Measurements from ENCODE around the gene TREML2. TPM values are rescaled to one million over a fixed set of nuclear protein-coding genes. Genes with fewer than 3 reads are reported as not detected.

TREML2 gene
- total and polyA plus RNA-seq, 9 of the 15 experiments (the other 6 are each of a cell fraction or from before 2014, with no cell fraction given): 0.20 to 2.9 (median 1.4) TPM

DNA sequence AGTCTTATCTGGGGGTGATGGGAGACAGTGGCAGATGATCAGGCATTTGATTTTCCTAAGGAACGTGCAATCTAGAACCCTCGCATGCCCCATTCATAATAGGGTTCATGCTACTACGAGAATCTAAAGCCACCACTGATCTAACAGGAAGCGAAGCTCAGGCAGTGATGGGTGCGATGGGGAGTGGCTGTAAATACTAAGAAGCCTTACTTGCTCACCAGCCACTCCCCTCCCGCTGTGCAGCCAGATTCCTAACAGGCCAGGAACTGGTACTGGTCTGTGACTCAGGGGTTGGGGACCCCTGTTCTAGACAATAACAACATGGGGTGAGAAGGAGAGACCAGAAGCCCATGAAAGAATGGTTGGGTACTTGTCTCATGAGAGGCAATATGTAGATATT, 31.7 kb upstream of the TREML2 start:
- Histone ChIP-seq H3K9me1 (ENCODE audit: control insufficient read depth, insufficient read depth, low read length) (no peaks in the 10 kb centered on the region), H3K79me2 (ENCODE audit: control insufficient read depth, insufficient read depth, low read length) (no peaks in the 10 kb centered on the region), H3K4me1 (replicated peaks in 1 of 2; ENCODE audit: control insufficient read depth in 2 of 2, insufficient read depth in 2 of 2, low read length in 2 of 2) (no peaks in the 10 kb centered on the region; a peak in 2 of 5 replicates), H3K27ac (ENCODE audit: extremely low read depth, low read depth, low read length) (no peak overlapping the region), H3K27me3 (ENCODE audit: control insufficient read depth in 2 of 2, insufficient read depth in 2 of 2, low read length in 2 of 2) (peaks cover 3 to 40% of the 10 kb centered on the region in 2 experiments), H3K4me2 (ENCODE audit: insufficient read depth, low read length) (no peak overlapping the region), H3K4me3 (no peak overlapping the region), H3K9ac (ENCODE audit: insufficient read depth in 1 of 2, low read depth in 2 of 2, low read length in 2 of 2) (no peak overlapping the region), H2AFZ (ENCODE audit: low read depth, low read length) (no peak overlapping the region), H3K36me3 (ENCODE audit: control insufficient read depth, insufficient read depth, low read length) (no peaks in the 10 kb centered on the region), H4K20me1 (replicated peaks; ENCODE audit: control insufficient read depth, insufficient read depth, low read length) (no peaks in the 10 kb centered on the region), H3K9me3 (replicated peaks; ENCODE audit: control insufficient read depth, insufficient read depth, low read depth, low read length) (no peaks in the 10 kb centered on the region)
- in situ Hi-C loops (cut with MboI): no loop called here
- no TSS peak for BruUV-seq (replicated peaks)
- FAIRE-seq (no peak), DNase-seq (ENCODE audit: extremely low read depth in 1 of 4, low spot score in 3 of 4) (no peak), ATAC-seq (no peak)
- intact Hi-C loops (cut with micrococcal nuclease): no loop called here
- POLR2A ChIA-PET: interaction anchor here (0.7 kb wide), 1 partner anchor 15 kb away, joined by 3 read pairs; no protein-coding TSS in a partner anchor
- CTCF ChIA-PET (ENCODE audit: low intra/inter-chr PET ratio): no interaction called here
- WGBS (ENCODE audit: insufficient coverage, low coverage, missing lambda C conversion rate): 3% methylated on average over 6 of the region's 6 CpGs
- TF ChIP-seq E4F1 (CRISPR knock-in tag; IDR thresholded peaks at IDR 0.05; ENCODE audit: borderline replicate concordance) (no peak), MBD2 (IDR thresholded peaks at IDR 0.05; ENCODE audit: borderline replicate concordance, low read depth) (no peak), ZBTB7A (IDR thresholded peaks at IDR 0.05; ENCODE audit: borderline replicate concordance, control insufficient read depth, low read depth, low read length) (no peak), ATF2 (CRISPR knock-in tag; IDR thresholded peaks at IDR 0.05) (no peak), ATF7 (IDR thresholded peaks at IDR 0.05) (no peak), GATAD2A (IDR thresholded peaks at IDR 0.05) (no peak), TAF9B (IDR thresholded peaks at IDR 0.05; ENCODE audit: partially characterized antibody) (no peak), NFIC (IDR thresholded peaks at IDR 0.05) (no peak), CAMTA2 (CRISPR knock-in tag; conservative IDR thresholded peaks at IDR 0.05) (no peak), STAT5A (IDR thresholded peaks at IDR 0.05; ENCODE audit: borderline replicate concordance, low read length) (no peak), PTRF (tag; IDR thresholded peaks at IDR 0.05) (no peak), RBM15 (IDR thresholded peaks at IDR 0.05; ENCODE audit: insufficient read depth, low read length) (no peak), PCBP2 (IDR thresholded peaks at IDR 0.05; ENCODE audit: low read depth, low read length, poor library complexity, severe bottlenecking) (no peak), THAP7 (CRISPR knock-in tag; IDR thresholded peaks at IDR 0.05) (no peak)
- TF ChIP-seq, protein P1, sequence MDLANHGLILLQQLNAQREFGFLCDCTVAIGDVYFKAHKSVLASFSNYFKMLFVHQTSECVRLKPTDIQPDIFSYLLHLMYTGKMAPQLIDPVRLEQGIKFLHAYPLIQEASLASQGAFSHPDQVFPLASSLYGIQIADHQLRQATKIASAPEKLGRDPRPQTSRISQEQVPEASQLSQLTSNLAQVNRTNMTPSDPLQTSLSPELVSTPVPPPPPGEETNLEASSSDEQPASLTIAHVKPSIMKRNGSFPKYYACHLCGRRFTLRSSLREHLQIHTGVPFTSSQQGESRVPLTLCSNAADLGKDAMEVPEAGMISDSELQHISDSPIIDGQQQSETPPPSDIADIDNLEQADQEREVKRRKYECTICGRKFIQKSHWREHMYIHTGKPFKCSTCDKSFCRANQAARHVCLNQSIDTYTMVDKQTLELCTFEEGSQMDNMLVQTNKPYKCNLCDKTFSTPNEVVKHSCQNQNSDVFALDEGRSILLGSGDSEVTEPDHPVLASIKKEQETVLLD (IDR thresholded peaks at IDR 0.05): no peak
- TF ChIP-seq, protein P2, sequence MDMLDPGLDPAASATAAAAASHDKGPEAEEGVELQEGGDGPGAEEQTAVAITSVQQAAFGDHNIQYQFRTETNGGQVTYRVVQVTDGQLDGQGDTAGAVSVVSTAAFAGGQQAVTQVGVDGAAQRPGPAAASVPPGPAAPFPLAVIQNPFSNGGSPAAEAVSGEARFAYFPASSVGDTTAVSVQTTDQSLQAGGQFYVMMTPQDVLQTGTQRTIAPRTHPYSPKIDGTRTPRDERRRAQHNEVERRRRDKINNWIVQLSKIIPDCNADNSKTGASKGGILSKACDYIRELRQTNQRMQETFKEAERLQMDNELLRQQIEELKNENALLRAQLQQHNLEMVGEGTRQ (CRISPR knock-in tag; IDR thresholded peaks at IDR 0.05): no peak

Data from K562 (cell line).